Gastroesophageal sphincter (tissue), 4 donors: Measurements from ENCODE around the gene HEMGN. TPM values are rescaled to one million over a fixed set of nuclear protein-coding genes. Genes with fewer than 3 reads are reported as not detected.
"Not testable (repeated sequence)": the region's sequence is repeated elsewhere in the genome, so short reads cannot be mapped to it uniquely, and the experiment has no call there.

Experiments used
- ATAC-seq: fragments of 150-250 bp; one replicate; pipeline ENCODE4 v1.9.1; 2016; ENCODE audit warnings: mild to moderate bottlenecking, moderate library complexity
- H3K27ac ChIP-seq, 4 donors: fragments of 200-600 bp; sonication (generic) in 3 of 4; 1 replicate in 3 of 4; 2 replicates in 1 of 4; pipeline ENCODE4 v1.5.1; 2016 to 2019
- H3K27me3 ChIP-seq: fragments of 200-600 bp; sonication (generic); one replicate; pipeline ENCODE4 v1.5.1; 2019
- H3K36me3 ChIP-seq, 2 donors: fragments of 200-600 bp; sonication (generic); one replicate each; pipeline ENCODE4 v1.5.1; 2019; ENCODE audit warnings: control low read depth in 1 of 2
- H3K4me1 ChIP-seq, 3 donors: fragments of 200-600 bp; sonication (generic); 1 replicate in 2 of 3; 2 replicates in 1 of 3; pipeline ENCODE4 v1.5.1; 2016 to 2019; ENCODE audit warnings: control low read depth in 2 of 3
- H3K4me3 ChIP-seq, 2 donors: fragments of 200-600 bp; sonication (generic); one replicate each; pipeline ENCODE4 v1.5.1; 2019; ENCODE audit warnings: mild to moderate bottlenecking in 1 of 2, moderate library complexity in 1 of 2
- H3K9me3 ChIP-seq, 3 donors: fragments of 200-600 bp; sonication (generic); one replicate each; pipeline ENCODE4 v1.5.1; 2017 to 2019; ENCODE audit warnings: control low read depth in 2 of 3
- CTCF ChIP-seq, 4 experiments: fragments of 200-600 bp in 2 of 4; fragments of 450-650 bp in 2 of 4; sonication (generic) in 1 of 4; IDR thresholded peaks; one replicate each; pipeline ENCODE4 v1.5.1; 2017 to 2019; ENCODE audit warnings: antibody characterized with exemption in 4 of 4, mild to moderate bottlenecking in 2 of 4, moderate library complexity in 2 of 4
- EP300 ChIP-seq: sonication (generic); formaldehyde crosslinking; IDR thresholded peaks from one replicate; pipeline ENCODE4 v1.6.1; 2017; ENCODE audit warnings: antibody characterized with exemption, mild to moderate bottlenecking
- POLR2A ChIP-seq, 2 donors: fragments of 450-650 bp; IDR thresholded peaks; one replicate each; pipeline ENCODE4 v1.6.1; 2017; ENCODE audit warnings: antibody characterized with exemption in 2 of 2, mild to moderate bottlenecking in 2 of 2, moderate library complexity in 1 of 2
- POLR2AphosphoS5 ChIP-seq: sonication (generic); formaldehyde crosslinking; IDR thresholded peaks from one replicate; pipeline ENCODE4 v1.6.1; 2017; ENCODE audit warnings: antibody characterized with exemption
- WGBS, 2 donors: methylation state at CpG; one replicate each; pipeline ENCODE4 v1.1.5; 2018; ENCODE audit warnings: low coverage in 1 of 2; 5-methylcytosine and 5-hydroxymethylcytosine counted together
- total RNA-seq, 4 donors: library from RNA; depleted of rRNA; stranded (reverse); fragments of >200 nt; gene quantifications; one replicate each; pipeline ENCODE4 v1.1.0, GENCODE V29; 2016

The HEMGN gene
- total RNA-seq, 4 donors from 2014 or later: not detected

- TF ChIP-seq POLR2A (IDR thresholded peaks at IDR 0.05): no peak
- no peak for TF ChIP-seq EP300
- no peak for TF ChIP-seq CTCF (IDR thresholded peaks at IDR 0.05)
- no peak for TF ChIP-seq POLR2AphosphoS5
- ATAC-seq: no peak
- H3K27me3 ChIP-seq: no peaks in the 10 kb centered on the region
- H3K36me3 ChIP-seq: no peaks in the 10 kb centered on the region
- H3K27ac ChIP-seq: peak overlapping the region in 3 of 4 donors; percentile 70 to 98 (median 96)
- no peak overlapping the region for H3K4me3 ChIP-seq
- 33 to 60% methylated on average over 2 to 3 of the region's 4 CpGs for WGBS, 2 donors
- H3K4me1 ChIP-seq: peaks cover 0 to 40% (median 0%) of the 10 kb centered on the region in 3 donors
- H3K9me3 ChIP-seq: no peaks in the 10 kb centered on the region
Measured at GRCh38 chr9:97980479-97980803, 42.5 kb upstream of the HEMGN start.

DNA sequence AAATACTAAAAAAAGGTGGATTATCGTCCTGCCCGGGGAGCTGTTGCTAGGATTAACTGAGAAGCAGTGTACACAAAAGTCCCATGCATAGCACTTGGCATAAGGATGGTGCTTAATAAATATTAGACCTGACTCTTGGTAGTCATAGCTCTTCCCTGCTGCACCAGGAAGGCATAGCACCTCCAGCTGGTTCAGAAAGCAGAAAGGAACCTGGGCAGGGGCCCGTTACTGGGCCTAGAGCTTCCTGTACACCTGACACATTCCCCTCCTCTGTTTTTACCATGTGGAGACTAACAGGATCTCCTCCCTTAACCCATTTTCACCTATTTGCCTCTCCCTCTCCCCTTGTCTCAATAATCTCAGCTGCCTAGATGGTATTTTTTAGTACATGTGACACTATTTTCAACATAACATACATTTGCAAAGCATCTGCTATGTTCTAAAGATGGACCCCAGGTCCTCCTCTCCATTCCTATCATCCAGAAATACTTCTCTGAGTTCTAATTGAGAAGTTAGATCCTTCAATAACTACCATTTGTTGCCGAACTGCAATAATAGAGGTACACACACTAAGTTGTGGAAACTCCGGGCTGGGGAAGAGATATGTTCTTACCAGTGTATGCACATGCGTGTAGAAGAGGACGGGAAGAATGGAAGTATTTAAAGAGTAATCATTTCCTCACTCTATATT lies 42.0 kb upstream of the HEMGN start:
- H3K27ac ChIP-seq: peak overlapping the region in 3 of 4 donors; percentile 70 to 98 (median 96)
- ATAC-seq: no peak
- no peaks in the 10 kb centered on the region for H3K36me3 ChIP-seq
- TF ChIP-seq POLR2A (IDR thresholded peaks at IDR 0.05) (no peak), EP300 (no peak), POLR2AphosphoS5 (no peak)
- peaks cover 0 to 35% (median 0%) of the 10 kb centered on the region in 3 donors for H3K4me1 ChIP-seq
- H3K9me3 ChIP-seq: no peaks in the 10 kb centered on the region
- WGBS, 2 donors: 67 to 83% methylated on average over 5 to 7 of the region's 7 CpGs
- no peak overlapping the region for H3K4me3 ChIP-seq
- H3K27me3 ChIP-seq: no peaks in the 10 kb centered on the region

GRCh38 chr9:97978371-97979130 lies 40.6 kb upstream of the HEMGN start:
- TF ChIP-seq CTCF (IDR thresholded peaks at IDR 0.05) (no peak), POLR2A (IDR thresholded peaks at IDR 0.05) (no peak), EP300 (no peak), POLR2AphosphoS5 (no peak)
- ATAC-seq: no peak
- H3K9me3 ChIP-seq: no peaks in the 10 kb centered on the region
- H3K4me1 ChIP-seq: peaks cover 0 to 33% (median 0%) of the 10 kb centered on the region in 3 donors
- no peak overlapping the region for H3K4me3 ChIP-seq
- H3K27ac ChIP-seq: no peak overlapping the region
- 85 to 92% methylated on average over 2 of the region's 3 CpGs for WGBS, 2 donors
- H3K36me3 ChIP-seq: no peaks in the 10 kb centered on the region
- no peaks in the 10 kb centered on the region for H3K27me3 ChIP-seq

- 89 to 99% methylated on average over 9 to 10 of the region's 10 CpGs for WGBS, 2 donors
- H3K4me1 ChIP-seq: peaks cover 0 to 22% (median 0%) of the 10 kb centered on the region in 3 donors
- not testable (repeated sequence) for H3K9me3 ChIP-seq, H3K36me3 ChIP-seq, H3K27ac ChIP-seq, H3K4me3 ChIP-seq, H3K27me3 ChIP-seq, ATAC-seq
Measured at GRCh38 chr9:97976633-97977032, 38.7 kb upstream of the HEMGN start.

- peaks cover 0 to 9% (median 0%) of the 10 kb centered on the region in 3 donors for H3K4me1 ChIP-seq
- H3K9me3 ChIP-seq: no peaks in the 10 kb centered on the region
- no peak overlapping the region for H3K27ac ChIP-seq
- no peak for TF ChIP-seq CTCF (IDR thresholded peaks at IDR 0.05)
- TF ChIP-seq EP300: no peak
- TF ChIP-seq POLR2AphosphoS5: no peak
- TF ChIP-seq POLR2A (IDR thresholded peaks at IDR 0.05): no peak
- H3K36me3 ChIP-seq: no peaks in the 10 kb centered on the region
- ATAC-seq: no peak
- WGBS, 2 donors: 27 to 67% methylated on average over 1 of the region's 1 CpG
- H3K27me3 ChIP-seq: peaks cover 17% of the 10 kb centered on the region
- no peak overlapping the region for H3K4me3 ChIP-seq
Measured at GRCh38 chr9:97975376-97975775, 37.4 kb upstream of the HEMGN start.

- Histone ChIP-seq H3K36me3 (no peaks in the 10 kb centered on the region), H3K4me3 (no peak overlapping the region), H3K27me3 (peaks cover 29% of the 10 kb centered on the region), H3K4me1 (no peaks in the 10 kb centered on the region), H3K27ac (no peak overlapping the region), H3K9me3 (no peaks in the 10 kb centered on the region)
- 86 to 90% methylated on average over 4 of the region's 4 CpGs for WGBS, 2 donors
- TF ChIP-seq POLR2AphosphoS5 (no peak), EP300 (no peak), CTCF (IDR thresholded peaks at IDR 0.05) (no peak), POLR2A (IDR thresholded peaks at IDR 0.05) (no peak)
- no peak for ATAC-seq
Measured at GRCh38 chr9:97972753-97973152, 34.8 kb upstream of the HEMGN start.
